CD1c-positive myeloid dendritic cell (primary cell): Measurements from ENCODE around the gene IMMP2L.
A peak's percentile ranks its signal among the peaks of the same experiment; 100 is the strongest.

Experiments
- DNase-seq: peaks from one replicate; pipeline ENCODE4 v3.0.0-alpha.2; 2016; ENCODE audit errors: extremely low spot score

The IMMP2L gene

GRCh38 chr7:111030336-111030735 lies 532.0 kb downstream of the IMMP2L start:
- no peak for DNase-seq

DNA sequence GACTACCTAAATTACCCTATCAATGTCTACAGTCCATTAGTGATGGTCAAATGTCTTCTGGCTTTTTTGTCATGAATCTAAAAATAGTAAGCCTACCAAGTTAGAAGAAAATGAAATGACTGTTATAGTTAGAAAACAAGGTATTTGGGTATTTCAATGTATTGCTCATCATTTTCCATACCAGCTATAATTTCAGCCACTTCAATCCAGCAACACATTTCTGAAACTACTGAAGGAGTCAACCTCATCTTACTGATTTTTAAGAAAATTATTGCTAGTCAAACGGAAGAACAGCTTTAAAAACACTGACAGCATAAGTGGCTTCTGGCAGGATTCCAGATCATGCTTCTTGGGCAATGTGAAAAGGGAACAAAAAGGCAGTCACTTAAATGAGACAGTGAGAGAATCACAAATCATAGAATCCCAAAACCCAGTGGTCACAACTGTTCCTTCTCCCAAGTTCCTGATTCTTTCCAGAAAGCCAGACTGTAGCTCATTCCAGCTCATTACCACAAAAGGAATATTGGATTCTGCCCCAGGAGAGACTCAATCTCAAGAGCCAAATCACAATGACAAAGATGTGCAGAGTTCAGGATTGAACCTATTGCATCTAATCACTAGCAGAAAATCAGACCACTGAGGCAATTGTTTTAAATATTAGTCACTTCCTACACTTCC lies 532.6 kb downstream of the IMMP2L start:
- peak; percentile 60 for DNase-seq

- DNase-seq = no peak
Observed at GRCh38 chr7:111029141-111029572, 533.1 kb downstream of the IMMP2L start.

- no peak for DNase-seq
Observed at GRCh38 chr7:111027396-111027795, 534.9 kb downstream of the IMMP2L start.

DNA sequence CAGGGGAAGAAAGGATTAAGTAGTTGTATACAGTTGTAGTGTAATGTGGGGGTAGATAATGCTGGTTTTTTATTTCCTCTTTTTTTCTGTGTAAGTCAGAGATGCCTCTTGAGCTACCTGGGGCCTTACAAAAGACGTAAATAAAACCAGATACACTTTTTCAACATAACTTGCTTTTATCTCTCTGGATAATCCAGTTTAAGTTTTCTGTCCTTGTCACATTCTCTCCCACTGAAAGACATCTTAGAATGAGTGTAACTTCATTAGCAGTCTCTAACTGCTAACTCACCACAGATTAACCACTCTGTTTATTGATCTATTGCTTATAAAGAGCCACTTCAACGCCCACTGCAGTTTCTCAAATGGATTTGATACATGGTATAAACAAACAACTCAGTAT lies 535.5 kb downstream of the IMMP2L start:
- no peak for DNase-seq

- no peak for DNase-seq
Observed at GRCh38 chr7:111026343-111026742, 535.9 kb downstream of the IMMP2L start.

DNA sequence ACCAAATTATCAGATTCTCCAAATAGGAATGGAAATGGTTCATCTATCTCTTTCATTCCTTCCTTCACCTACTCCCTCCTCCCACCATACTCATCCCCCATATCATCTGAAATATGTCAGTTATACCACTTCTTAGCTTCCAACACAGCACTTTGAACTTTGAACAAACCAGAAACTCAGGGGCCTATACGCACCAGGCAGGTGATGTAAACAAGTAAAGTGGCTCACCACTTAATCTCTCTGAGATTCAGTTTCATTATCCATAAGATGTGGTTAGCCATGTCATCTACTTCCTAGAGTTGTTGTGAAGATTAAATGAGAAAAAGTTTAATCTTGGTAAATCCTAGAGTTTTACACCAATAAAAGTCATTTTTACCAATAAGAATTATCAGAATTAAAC lies 537.3 kb downstream of the IMMP2L start:
- DNase-seq = no peak

- DNase-seq = no peak
Observed at GRCh38 chr7:111018960-111019736, 543.1 kb downstream of the IMMP2L start.

GRCh38 chr7:111018447-111018846 lies 543.8 kb downstream of the IMMP2L start:
- no peak for DNase-seq

DNA sequence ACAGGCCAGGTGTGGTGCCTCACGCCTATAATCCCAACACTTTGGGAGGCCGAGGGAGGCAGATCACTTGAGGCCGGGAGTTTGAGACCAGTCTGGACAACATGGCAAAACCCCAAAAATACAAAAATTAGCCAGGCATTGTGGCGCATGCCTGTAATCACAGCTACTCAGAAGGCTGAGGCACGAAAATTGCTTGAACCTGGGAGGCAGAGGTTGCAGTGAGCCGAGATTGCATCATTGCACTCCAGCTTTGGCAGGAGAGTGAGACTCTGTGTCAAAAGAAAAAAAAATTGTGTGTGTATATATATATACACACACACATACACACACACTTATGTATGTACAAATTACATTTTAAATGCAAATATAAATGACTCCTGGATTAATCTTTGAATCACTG lies 548.2 kb downstream of the IMMP2L start:
- no peak for DNase-seq

DNA sequence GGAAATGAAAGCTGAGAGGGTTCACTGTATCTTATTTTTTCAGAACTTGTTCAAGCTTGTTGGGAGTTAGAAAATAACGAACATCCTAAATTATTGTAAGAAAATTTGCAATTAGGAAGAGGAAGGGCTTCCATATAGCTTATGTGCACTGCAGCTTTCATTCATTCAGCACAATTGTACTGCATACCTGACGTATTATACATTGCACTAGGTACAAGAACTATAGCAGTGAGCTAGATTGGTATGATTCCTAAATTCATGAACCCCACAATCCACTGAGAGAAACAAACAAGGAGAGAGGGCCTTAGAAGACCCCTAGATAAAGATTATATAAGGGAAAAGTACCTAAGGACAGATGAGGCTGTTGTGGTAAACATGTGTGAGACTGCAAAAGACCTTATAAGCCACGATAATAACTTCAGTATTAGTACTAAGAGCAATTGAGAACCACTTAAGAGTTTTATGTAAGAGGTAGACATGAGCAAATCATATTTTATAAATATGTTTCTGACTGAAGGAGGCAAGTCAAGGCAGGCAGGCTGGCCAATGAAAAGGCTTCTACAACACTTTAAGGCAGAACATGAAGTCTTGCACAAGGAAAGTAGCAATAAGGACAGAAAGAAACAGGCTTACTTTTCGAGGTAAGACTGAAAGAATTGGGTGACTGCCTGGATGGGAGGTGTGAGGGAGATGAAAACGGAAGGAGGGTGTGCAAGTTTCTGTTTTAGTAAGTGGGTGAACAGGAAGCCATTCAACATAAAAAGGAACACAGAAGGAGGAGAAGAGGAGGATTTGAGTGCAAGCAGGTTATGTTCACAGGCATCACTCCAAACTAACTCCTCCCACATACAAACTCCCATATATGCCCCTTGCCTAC lies 549.3 kb downstream of the IMMP2L start:
- peak; percentile 33 for DNase-seq

GRCh38 chr7:111012149-111012548 lies 550.1 kb downstream of the IMMP2L start:
- DNase-seq = peak; percentile 21

- DNase-seq = no peak
Observed at GRCh38 chr7:111011520-111011919, 550.8 kb downstream of the IMMP2L start.

GRCh38 chr7:111010798-111011197 lies 551.5 kb downstream of the IMMP2L start:
- no peak for DNase-seq

DNA sequence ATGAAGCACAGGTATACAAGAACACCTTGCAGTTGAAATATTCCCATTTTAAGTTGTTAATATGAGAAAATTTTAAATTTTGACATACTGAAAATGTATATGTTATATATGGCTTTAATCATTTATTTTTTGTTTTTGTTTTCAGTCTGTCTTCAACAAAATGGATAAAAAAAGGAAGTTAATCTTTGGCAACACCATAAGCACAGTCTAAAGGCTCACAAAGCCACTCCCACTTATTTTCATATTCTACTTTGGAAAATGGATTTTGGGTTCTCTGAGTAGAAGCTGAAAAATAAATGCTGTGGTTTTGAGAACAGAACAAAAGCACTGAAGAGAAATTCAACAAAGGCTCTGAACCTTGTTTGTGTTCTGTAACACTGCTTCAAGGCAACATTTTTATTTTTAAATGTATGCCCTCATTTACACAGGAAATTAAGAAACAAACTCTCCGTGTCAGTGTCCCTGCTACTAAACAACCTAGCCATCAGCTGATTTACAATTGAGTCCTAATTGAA lies 552.7 kb downstream of the IMMP2L start:
- DNase-seq = peak; percentile 40

GRCh38 chr7:111006691-111007090 lies 555.6 kb downstream of the IMMP2L start:
- DNase-seq = no peak

GRCh38 chr7:111006040-111006439 lies 556.3 kb downstream of the IMMP2L start:
- DNase-seq = no peak

- DNase-seq = no peak
Observed at GRCh38 chr7:111005445-111005844, 556.8 kb downstream of the IMMP2L start.

DNA sequence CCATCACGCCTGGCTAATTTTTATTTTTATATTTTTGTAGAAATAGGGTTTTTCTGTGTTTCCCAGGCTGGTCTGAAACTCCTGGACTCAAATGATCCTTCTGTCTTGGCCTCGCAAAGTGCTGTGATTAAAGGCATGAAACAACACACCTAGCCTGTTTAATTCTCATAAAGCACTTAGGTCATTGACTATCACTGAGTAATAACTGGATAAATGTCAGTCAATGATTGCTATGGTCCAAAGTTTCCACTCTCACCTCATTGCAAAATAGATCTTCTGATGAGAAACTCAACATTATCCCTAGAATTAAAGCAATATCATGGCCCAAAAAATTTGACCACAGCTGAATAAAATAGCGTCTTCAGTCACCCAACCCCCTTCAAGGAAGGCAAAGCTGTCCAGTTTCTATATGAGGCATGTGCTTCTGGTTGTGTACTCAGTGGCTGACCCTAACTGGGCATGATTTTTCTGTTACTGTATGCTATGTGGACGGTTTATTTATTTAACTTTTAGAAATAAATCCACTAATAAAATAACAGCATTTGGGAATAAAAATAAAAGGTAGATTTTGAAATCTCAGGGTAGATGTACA lies 557.9 kb downstream of the IMMP2L start:
- no peak for DNase-seq

DNA sequence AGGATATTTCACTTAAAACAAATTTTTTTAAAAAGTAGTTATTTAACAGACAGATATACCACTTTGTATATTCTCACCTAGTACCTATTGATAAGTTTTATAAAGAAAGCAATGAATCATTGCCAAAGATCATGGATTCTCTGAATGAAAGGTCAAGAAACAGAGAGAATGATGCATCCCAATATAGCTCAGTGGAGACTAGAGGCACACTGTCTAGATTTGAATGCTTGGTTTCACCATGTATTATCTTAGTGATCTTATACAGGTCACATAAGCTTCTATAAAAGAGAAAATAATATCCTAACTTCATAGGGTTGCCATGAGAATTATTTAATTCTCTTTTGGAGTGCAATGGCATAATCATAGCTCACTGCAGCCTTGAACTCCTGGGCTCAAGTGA lies 558.4 kb downstream of the IMMP2L start:
- no peak for DNase-seq

- no peak for DNase-seq
Observed at GRCh38 chr7:110994028-110994967, 568.0 kb downstream of the IMMP2L start.
